NCI-H1092 (cell line): ENCODE results near the gene A3GALT2.

Experiments
- DNase-seq: peaks from one replicate; lab custom pipeline; 2025; lab: John Stamatoyannopoulos, UW

The A3GALT2 gene

GRCh38 chr1:33332357-33332789 is 11.5 kb upstream of the A3GALT2 start:
- DNase-seq, result no peak

DNA sequence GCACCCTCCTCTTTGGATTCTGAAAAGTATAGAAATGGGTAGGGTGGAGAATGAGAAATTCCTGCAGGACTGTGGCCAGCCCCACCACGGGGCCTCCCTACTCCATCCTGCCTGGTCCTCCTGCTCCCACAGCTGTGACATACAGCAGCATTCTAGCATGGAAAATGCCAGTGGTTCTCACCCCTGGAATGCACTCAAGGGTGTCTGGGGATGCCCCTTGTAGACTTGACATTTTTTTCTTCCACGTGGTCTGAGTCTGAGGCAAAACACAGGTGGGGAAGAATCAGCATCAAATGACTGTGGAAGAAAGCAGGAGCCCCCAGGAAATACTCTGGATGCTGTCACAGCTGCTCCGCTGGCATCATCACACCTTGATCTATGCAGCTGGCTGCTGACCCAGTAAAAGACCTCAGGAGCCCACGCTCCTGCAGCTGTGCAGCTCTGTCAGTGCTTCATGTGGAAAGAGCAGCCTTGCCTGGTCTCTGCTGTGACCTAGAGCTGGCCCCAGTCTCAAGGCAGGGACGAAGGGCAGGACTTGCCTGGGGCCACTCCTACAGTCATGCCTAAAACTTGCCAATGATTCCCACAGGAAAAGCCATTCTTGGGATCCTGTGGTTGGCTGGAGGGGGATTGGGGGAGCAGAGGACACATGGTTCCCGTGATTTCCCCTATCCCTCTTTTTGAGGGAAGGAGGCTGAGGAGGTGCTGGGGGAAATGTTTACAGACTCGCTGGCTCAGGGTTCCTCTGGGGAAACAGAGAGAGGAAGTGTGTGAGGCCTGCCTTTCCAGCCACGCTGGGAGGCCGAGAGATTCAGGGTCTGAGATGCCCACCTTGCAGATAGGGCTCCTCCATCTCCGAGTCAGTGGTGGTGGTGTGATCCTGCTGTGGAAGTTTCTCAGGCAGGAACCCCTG is 10.8 kb upstream of the A3GALT2 start:
- no peak for DNase-seq

- no peak for DNase-seq
Observed at GRCh38 chr1:33330906-33331305, 10.0 kb upstream of the A3GALT2 start.

DNA sequence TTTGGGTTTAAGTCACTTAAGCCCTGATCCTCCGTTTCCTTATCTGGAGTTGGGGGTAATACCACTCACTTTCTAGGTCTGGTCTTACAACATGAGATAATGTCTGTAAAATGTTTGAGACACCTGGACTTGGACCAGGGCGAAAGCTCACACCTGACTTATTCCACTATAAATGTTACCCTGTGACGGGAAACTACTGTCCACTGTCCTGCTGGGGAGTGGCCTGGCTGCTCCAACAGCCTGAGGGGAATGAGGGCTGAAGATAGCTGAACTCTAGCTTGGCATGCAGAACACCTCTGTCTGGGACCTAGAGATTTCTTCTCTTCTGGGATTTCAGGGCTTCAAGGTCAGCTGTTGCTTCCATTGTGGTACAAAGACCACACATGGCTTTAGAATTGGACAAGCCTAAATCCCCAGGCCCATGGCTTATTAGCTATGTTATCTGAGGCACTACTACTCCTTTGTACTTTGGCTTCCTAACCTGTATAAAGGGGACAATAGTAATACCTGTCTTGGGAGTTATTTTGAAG is 9.5 kb upstream of the A3GALT2 start:
- no peak for DNase-seq

GRCh38 chr1:33329600-33330305 is 8.9 kb upstream of the A3GALT2 start:
- no peak for DNase-seq

DNA sequence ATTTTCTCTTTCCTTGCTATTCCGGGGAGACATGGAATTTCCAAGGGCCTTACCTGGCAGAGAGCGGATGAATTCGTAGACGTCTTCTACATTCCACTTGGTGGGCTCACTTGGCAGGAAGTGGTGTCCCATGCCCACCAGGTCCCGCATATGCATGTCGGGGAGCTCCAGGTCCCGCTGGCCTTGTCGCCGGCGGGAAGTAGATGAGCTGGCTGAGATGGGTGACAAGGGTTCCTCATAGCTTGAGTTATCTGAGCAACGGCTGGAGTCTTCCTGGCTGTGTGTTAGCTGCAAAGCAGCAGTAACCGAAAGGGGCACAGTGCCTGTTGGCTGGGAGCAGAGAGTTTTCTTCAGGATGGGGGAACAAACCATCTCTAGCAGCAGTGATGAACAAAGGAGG is 7.9 kb upstream of the A3GALT2 start:
- no peak for DNase-seq

DNA sequence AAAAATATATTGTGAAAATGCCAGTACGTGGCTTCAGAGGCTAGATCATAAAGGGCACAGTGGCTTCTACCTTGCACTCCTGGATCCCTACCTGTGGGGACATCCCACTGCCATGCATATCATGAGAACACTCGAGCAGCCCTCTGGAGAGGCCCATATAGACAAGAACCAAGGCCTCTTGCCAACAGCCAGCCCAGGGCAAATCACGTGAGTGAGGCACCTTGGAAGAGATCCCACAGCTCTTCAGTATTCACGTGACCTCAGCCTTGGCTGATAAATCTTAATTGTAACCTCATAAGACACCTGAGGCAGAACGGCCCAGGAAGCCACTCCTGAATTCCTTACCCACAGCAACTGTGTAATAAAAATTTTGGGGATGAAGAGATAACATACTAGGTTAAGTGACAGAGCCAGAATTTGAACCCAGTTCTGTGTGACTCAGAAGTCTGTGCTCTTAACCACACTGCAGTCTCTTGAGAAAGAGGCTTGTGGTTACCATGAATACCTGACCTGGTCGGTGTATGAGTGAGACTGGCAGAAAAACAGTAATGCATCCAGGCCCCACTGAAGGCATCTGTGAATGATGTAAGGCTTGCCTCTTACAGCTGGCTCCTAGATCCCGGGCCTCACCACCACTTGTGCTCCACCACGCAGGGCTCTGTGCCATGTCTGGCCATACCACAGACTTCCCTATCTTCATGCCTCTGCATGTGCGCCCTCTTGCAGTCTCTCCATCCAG is 6.9 kb upstream of the A3GALT2 start:
- peak; percentile 65 for DNase-seq

GRCh38 chr1:33326785-33327184 is 5.9 kb upstream of the A3GALT2 start:
- DNase-seq, result no peak

- DNase-seq, result no peak
Observed at GRCh38 chr1:33324677-33325575, 4.0 kb upstream of the A3GALT2 start.

DNA sequence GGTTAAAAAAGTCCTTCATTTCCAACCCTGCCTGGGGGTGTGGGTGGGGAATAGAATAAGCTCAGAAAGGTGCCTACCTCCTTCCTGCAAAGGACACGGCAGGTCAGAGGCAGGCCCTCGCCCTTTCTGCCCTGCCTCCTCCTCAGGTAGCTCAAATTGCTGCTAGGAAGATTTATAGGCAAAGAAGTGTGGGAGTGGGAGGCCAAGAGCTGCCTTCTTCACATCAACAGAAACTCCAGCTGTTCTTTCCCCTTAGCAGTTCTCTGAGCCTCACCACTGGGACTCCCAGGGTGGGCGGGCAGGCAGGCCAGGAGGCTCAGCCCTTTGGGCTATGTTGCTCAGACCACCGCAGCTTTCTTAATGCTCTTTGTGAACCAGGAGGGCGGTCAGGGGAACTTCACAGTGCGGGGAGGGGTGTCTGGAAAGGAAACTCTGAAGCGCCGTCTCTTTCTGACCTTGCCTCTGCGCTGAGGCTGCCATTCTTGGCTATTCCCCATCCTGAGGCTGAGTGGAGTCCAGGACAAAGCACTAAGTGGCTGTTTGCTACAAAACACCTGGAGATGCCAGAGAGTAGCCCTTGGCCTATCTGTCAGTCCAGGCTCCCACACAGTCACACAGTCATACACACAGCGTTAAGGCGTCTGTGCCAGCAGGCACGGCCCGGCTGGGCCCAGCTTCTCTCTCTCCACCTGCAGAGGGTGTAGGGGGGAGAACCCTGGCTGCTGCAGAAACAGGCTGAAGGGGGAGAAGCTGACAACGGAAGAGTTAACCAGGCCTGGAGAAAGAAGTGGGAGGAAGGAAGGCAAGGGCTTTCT is 3.0 kb upstream of the A3GALT2 start:
- DNase-seq, result no peak

GRCh38 chr1:33322870-33323585 is 2.1 kb upstream of the A3GALT2 start:
- DNase-seq, result no peak

GRCh38 chr1:33322109-33322508 is 1.2 kb upstream of the A3GALT2 start:
- DNase-seq, result no peak

DNA sequence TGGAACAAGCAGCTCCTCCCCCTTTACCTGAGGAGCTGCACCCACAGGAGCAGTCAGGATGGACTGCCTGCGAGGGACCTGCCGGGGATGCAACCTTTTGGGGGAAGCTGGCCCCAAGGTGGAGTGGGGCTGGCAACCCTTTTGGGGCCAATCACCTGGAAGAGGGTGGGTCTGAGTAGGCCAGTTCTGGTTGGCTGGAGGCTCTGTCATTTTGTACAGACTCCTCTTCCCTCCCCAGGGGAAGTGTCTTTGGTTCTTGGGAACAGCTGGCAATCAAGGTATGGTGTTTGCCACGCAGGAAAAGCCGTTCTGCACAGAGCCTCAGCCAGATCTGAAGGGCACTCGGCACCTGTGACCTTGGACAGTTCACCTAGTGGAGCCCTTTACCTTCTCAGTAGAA is 280 bp upstream of the A3GALT2 start:
- no peak for DNase-seq

- DNase-seq, result no peak
Observed at GRCh38 chr1:33319949-33320618, 814 bp downstream of the A3GALT2 start.

DNA sequence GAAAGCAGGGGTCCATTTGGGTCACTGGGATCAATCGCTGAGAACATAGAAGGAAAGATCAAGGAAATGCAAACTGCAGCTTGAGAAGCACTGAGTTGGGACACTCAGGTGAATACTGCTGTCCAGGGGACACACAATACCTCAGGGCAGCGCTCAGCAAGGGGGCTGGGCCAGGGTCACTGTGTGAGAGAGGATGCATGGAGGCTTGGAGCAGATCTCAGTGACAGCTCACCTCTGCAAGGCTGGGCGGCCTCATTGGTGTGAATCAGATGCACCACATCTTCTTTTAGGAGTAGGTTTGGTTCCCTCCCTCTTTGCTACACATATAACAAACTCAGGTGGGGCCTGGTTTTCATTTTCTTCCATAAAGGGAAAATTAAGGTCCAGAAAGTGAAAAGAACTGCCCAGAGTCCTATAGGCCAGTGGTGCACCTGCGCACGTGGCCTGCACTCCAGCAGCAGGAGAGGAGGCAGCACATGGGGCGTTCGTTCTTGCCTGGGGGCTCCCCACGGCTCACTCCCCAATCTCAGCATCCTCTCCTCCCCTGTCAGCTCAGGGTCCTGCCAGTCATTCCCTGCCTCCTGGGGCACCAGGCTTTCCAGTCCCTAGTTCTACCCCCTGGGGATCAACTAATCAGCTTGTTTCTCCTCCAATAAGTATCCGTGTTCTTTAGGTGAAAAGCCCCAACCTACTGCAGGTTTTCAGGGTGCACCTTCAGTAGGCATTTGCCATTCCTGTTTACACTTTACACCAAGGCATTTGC is 1.5 kb downstream of the A3GALT2 start:
- DNase-seq, result no peak

- no peak for DNase-seq
Observed at GRCh38 chr1:33317946-33318345, 3.0 kb downstream of the A3GALT2 start.

GRCh38 chr1:33317354-33317753 is 3.5 kb downstream of the A3GALT2 start:
- no peak for DNase-seq

GRCh38 chr1:33316601-33317000 is 4.3 kb downstream of the A3GALT2 start:
- no peak for DNase-seq
